GM13977 (cell line): ENCODE results near the gene DDX1.
"Not testable (repeated sequence)": the region's sequence is repeated elsewhere in the genome, so short reads cannot be mapped to it uniquely, and the experiment has no call there.

ENCODE experiments used
- DNase-seq: peaks from one replicate; pipeline ENCODE4 v3.0.0; 2012; ENCODE audit warnings: low spot score
- CTCF ChIP-seq: IDR thresholded peaks from 2 replicates; pipeline ENCODE4 v1.5.1; 2012; ENCODE audit warnings: mild to moderate bottlenecking, control low read depth; ENCODE audit not compliant: insufficient read depth; ENCODE audit errors: extremely low read depth, missing control alignments
- in situ Hi-C: fragments of 300-500 bp; cut with MboI; formaldehyde crosslinking; loops from one replicate; pipeline ENCODE4 v1.12.0; 2022; ENCODE audit warnings: low sequenced_read_pairs, low pct_unique_long_range_greater_than_20kb, mixed read lengths, inconsistent platforms; ENCODE audit not compliant: unreplicated experiment

The DDX1 gene

GRCh38 chr2:15606481-15607441 lies 15.1 kb downstream of the DDX1 start:
- no peak for DNase-seq
- in situ Hi-C loops: no loop called here
- no peak for TF ChIP-seq CTCF

- no peak for TF ChIP-seq CTCF
- in situ Hi-C loops: no loop called here
- no peak for DNase-seq
Measured at GRCh38 chr2:15607709-15608391, 16.2 kb downstream of the DDX1 start.

- no peak for TF ChIP-seq CTCF
- in situ Hi-C loops: no loop called here
- DNase-seq: no peak
Measured at GRCh38 chr2:15608392-15608761, 16.7 kb downstream of the DDX1 start.

GRCh38 chr2:15609341-15610042 lies 17.8 kb downstream of the DDX1 start:
- DNase-seq: no peak
- TF ChIP-seq CTCF: no peak
- in situ Hi-C loops: no loop called here

- in situ Hi-C loops: no loop called here
- no peak for TF ChIP-seq CTCF
- DNase-seq: no peak
Measured at GRCh38 chr2:15610430-15610952, 18.8 kb downstream of the DDX1 start.

GRCh38 chr2:15612101-15612500 lies 20.4 kb downstream of the DDX1 start:
- DNase-seq, in situ Hi-C loops: not testable (repeated sequence)
